ENCODE results near the gene CCR1.
"Not testable (repeated sequence)": the region's sequence is repeated elsewhere in the genome, so short reads cannot be mapped to it uniquely, and the experiment has no call there.

The CCR1 gene

GRCh38 chr3:46163556-46164041 is 44.5 kb downstream of the CCR1 start:
- DNase-seq = no peak

DNA sequence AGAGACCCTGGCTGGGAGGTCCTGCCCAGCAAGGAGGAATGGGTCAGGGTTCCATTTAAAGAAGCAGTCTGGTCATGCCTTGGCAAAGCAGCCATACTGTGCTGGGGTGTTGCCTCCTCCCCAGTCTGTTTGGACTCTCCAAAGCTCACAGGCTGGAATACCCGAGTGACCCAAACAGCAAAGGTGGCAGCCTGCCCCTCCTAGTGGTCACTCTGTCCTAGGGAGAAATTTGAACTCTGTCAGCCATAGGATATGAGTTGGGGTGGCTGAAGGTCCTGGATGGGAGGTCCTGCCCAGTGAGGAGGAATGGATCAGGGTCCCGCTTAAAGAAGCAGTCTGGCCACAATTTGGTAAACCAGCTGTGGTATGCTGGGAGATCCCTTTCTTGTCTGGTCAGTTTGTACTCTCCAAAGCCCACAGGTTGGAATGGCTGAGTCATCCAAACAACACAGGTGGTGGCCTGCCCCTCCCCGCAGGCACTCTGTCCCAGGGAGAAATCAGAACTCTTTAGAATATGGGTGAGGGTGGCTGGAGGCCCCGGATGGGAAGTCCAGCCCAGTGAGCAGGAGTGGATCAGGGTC is 45.0 kb downstream of the CCR1 start:
- no peak for DNase-seq

DNA sequence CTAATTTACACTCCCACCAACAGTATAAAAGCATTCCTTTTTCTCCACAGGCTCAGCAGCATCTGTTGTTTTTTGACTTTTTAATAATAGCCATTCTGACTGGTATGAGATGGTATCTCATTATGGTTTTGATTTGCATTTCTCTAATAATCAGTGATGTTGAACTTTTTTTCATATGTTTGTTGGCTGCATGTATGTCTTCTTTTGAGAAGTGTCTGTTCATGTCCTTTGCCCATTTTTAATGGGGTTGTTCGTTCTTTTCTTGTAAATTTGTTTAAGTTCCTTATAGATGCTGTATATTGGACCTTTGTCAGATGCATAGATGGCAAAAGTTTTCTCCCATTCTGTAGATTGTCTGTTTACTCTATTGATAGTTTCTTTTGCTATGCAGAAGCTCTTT is 50.4 kb downstream of the CCR1 start:
- not testable (repeated sequence) for DNase-seq

- DNase-seq = no peak
These were observed 53.8 kb downstream of the CCR1 start for GRCh38 chr3:46154311-46154710.

Measured in NCI-H2227 treated with DMSO at 0.1 percent for 48 hours (cell line).